Osteoblast (primary cell): ENCODE measurements around the gene FAM222B. TPM values are rescaled to one million over a fixed set of nuclear protein-coding genes. Genes with fewer than 3 reads are reported as not detected.
A peak's percentile ranks its signal among the peaks of the same experiment; 100 is the strongest.

Source experiments
- DNase-seq: peaks from one replicate; pipeline ENCODE4 v3.0.0; 2011; ENCODE audit warnings: low spot score, mixed read lengths; ENCODE audit not compliant: insufficient read length; ENCODE audit errors: missing footprints
- H2AFZ ChIP-seq: 2 replicates; pipeline ENCODE4 v1.6.0; 2011; ENCODE audit warnings: mild to moderate bottlenecking, low read length
- H3K27ac ChIP-seq: 2 replicates; pipeline ENCODE4 v1.5.1; 2011; ENCODE audit warnings: mild to moderate bottlenecking, low read depth, low read length, moderate library complexity
- H3K27me3 ChIP-seq: 2 replicates; pipeline ENCODE4 v1.6.0; 2012; ENCODE audit warnings: mild to moderate bottlenecking, control low read depth, inconsistent platforms, low read length, moderate library complexity; ENCODE audit not compliant: insufficient read depth
- H3K36me3 ChIP-seq: 2 replicates; pipeline ENCODE4 v1.5.1; 2011; ENCODE audit warnings: mild to moderate bottlenecking, low read length, control low read depth, moderate library complexity; ENCODE audit not compliant: insufficient read depth
- H3K4me1 ChIP-seq: 2 replicates; pipeline ENCODE4 v1.5.1; 2011; ENCODE audit warnings: mild to moderate bottlenecking, low read length, control low read depth, moderate library complexity; ENCODE audit not compliant: insufficient read depth
- H3K4me2 ChIP-seq: 2 replicates; pipeline ENCODE4 v1.6.0; 2011; ENCODE audit warnings: mild to moderate bottlenecking, low read length; ENCODE audit not compliant: insufficient read depth
- H3K4me3 ChIP-seq: fragments of 200-600 bp; sonication (generic); 3 replicates; pipeline ENCODE4 v1.5.1; 2012; ENCODE audit warnings: mild to moderate bottlenecking, low read length, inconsistent platforms; ENCODE audit not compliant: insufficient read depth
- H3K79me2 ChIP-seq: 2 replicates; pipeline ENCODE4 v1.6.0; 2012; ENCODE audit warnings: mild to moderate bottlenecking, low read length, control low read depth, inconsistent platforms; ENCODE audit not compliant: insufficient read depth
- H3K9me3 ChIP-seq: 2 replicates; pipeline ENCODE4 v1.5.1; 2011; ENCODE audit warnings: low read depth, low read length, control low read depth
- H4K20me1 ChIP-seq: 2 replicates; pipeline ENCODE4 v1.6.0; 2012; ENCODE audit warnings: mild to moderate bottlenecking, low read length, control low read depth; ENCODE audit not compliant: insufficient read depth
- total RNA-seq: library from RNA; depleted of rRNA; stranded (reverse); fragments of >200 nt; gene quantifications from 2 replicates; pipeline ENCODE4 v1.2.3, GENCODE V29; 2012
- TF ChIP-seq, protein P1 (sequence below): IDR thresholded peaks from 2 replicates; pipeline ENCODE4 v1.5.1; 2011; ENCODE audit warnings: mild to moderate bottlenecking, low read depth, low read length, moderate library complexity; ENCODE audit errors: extremely low read depth

Gene FAM222B
- total RNA-seq, 1 donor = 5.1 TPM

DNA sequence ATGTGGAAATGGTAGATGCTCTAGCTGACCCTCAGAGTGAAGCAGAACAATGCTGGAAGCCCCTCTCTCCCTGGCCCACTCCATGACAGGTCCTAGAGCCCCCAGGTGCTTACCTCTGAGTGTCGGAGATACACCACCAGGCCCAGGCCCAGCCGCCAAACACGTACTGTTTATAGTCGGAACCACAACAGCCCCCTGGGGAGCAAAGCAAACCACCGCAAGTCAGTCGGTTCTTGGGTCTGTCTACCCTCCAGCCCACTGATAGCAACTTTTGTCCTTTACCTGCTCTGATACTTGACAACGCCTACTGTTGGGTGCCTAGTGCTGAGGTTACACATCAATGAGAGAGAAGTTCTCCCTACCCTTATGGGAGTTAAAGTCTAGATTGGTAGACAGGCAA lies 46.2 kb upstream of the FAM222B start:
- DNase-seq = peak; percentile 8
- TF ChIP-seq, protein P1, sequence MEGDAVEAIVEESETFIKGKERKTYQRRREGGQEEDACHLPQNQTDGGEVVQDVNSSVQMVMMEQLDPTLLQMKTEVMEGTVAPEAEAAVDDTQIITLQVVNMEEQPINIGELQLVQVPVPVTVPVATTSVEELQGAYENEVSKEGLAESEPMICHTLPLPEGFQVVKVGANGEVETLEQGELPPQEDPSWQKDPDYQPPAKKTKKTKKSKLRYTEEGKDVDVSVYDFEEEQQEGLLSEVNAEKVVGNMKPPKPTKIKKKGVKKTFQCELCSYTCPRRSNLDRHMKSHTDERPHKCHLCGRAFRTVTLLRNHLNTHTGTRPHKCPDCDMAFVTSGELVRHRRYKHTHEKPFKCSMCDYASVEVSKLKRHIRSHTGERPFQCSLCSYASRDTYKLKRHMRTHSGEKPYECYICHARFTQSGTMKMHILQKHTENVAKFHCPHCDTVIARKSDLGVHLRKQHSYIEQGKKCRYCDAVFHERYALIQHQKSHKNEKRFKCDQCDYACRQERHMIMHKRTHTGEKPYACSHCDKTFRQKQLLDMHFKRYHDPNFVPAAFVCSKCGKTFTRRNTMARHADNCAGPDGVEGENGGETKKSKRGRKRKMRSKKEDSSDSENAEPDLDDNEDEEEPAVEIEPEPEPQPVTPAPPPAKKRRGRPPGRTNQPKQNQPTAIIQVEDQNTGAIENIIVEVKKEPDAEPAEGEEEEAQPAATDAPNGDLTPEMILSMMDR = no peak

DNA sequence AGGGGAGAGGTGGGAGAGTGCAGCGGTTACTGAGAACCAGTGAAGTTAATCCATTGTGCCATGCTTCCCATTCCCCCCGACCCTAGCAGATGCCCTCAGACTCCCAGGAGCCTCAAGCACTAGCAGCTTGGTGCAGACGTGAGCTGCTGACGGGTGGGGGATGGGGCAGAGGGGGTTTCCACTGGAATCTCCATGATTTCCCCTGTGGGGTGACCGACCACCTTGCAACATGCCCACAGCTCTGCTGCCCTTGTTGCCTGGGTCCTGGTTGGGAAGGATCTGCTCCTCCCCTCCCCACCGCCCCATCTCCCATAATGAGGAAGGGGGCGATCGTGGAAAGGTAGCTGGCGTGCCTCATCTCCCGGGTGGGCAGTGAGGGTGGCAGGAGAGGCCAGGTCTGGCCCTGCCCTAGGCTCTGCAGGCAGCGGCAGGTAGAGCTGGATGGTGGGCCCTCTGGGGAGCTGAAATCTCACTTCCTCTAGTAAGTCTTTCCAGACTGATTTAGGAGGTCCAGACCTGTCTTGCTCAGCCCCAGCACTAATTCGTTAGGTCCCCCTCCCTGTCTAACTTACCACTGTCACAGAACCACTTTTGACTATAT lies 45.4 kb upstream of the FAM222B start:
- Histone ChIP-seq H3K4me3 (no peak overlapping the region), H4K20me1 (peaks cover 9% of the 10 kb centered on the region), H3K4me2 (no peak overlapping the region), H3K27ac (no peak overlapping the region), H3K4me1 (peaks cover 3% of the 10 kb centered on the region), H3K27me3 (no peaks in the 10 kb centered on the region), H3K79me2 (peaks cover 8% of the 10 kb centered on the region), H3K9me3 (no peaks in the 10 kb centered on the region), H3K36me3 (peaks cover 14% of the 10 kb centered on the region), H2AFZ (no peak overlapping the region)
- TF ChIP-seq, protein P1 = no peak
- DNase-seq = no peak

More for the DNA sequence above, 46.2 kb upstream of the FAM222B start:
- Histone ChIP-seq H3K36me3 (peaks cover 5% of the 10 kb centered on the region), H3K27me3 (no peaks in the 10 kb centered on the region), H3K4me3 (no peak overlapping the region), H4K20me1 (peaks cover 9% of the 10 kb centered on the region), H3K4me1 (peaks cover 6% of the 10 kb centered on the region), H3K27ac (no peak overlapping the region), H3K9me3 (no peaks in the 10 kb centered on the region), H3K79me2 (peaks cover 15% of the 10 kb centered on the region), H2AFZ (no peak overlapping the region), H3K4me2 (no peak overlapping the region)

DNA sequence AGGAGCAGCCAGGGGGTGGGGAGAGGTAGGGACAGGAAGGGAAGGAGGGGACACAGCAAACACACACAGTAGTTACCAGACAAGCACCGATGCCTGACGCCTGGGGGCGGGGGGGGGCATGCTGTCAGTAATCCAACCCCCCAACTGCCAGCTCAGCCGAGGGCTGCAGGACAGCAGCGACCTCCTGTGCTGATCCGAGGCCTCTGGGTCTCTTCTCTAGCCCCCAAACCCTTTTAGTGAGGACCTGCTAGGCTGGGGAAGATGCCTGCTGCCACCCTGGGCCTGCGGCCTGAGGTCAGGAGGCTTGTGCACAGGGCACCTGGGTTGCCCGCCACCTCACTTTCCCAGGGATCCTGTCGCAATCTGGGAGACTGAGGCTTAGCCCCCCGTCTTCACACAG lies 43.4 kb upstream of the FAM222B start:
- H3K36me3 ChIP-seq = peaks cover 23% of the 10 kb centered on the region
- peaks cover 5% of the 10 kb centered on the region for H4K20me1 ChIP-seq
- H3K9me3 ChIP-seq = no peaks in the 10 kb centered on the region
- TF ChIP-seq, protein P1 = no peak
- H3K4me3 ChIP-seq = no peak overlapping the region
- H3K27ac ChIP-seq = no peak overlapping the region
- H3K79me2 ChIP-seq = no peaks in the 10 kb centered on the region
- DNase-seq = peak; percentile 64
- H3K27me3 ChIP-seq = no peaks in the 10 kb centered on the region
- no peaks in the 10 kb centered on the region for H3K4me1 ChIP-seq
- no peak overlapping the region for H3K4me2 ChIP-seq
- no peak overlapping the region for H2AFZ ChIP-seq

DNA sequence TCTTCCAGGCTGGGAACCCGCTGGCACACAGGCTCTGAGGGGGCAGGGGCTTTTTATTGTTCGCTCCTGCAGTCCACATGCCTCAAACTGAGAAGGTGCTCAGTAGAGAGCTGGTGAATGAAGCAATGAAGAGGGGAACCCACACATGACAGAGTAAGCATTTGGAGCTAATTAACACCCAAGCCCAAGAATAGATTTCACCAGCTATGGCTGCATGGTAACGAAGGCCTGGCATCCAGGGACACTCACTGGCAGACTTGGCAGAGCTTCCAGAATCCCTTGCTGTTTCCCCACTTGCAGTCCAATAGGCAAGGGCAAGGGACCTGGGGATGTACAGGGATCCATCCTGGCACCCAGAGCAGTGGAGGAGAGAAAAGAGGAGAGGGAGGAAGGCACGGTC lies 42.8 kb upstream of the FAM222B start:
- TF ChIP-seq, protein P1 = no peak

More for the DNA sequence above, 42.8 kb upstream of the FAM222B start:
- DNase-seq = no peak
- H3K27ac ChIP-seq = no peak overlapping the region
- H3K79me2 ChIP-seq = no peaks in the 10 kb centered on the region
- H3K27me3 ChIP-seq = no peaks in the 10 kb centered on the region
- H4K20me1 ChIP-seq = peaks cover 5% of the 10 kb centered on the region
- no peak overlapping the region for H2AFZ ChIP-seq
- H3K4me1 ChIP-seq = no peaks in the 10 kb centered on the region
- H3K36me3 ChIP-seq = peaks cover 29% of the 10 kb centered on the region
- H3K4me3 ChIP-seq = no peak overlapping the region
- no peaks in the 10 kb centered on the region for H3K9me3 ChIP-seq
- no peak overlapping the region for H3K4me2 ChIP-seq
